ENCODE results near the gene FKBP1A. TPM values are rescaled to one million over a fixed set of nuclear protein-coding genes. Genes with fewer than 3 reads are reported as not detected.
A peak's percentile ranks its signal among the peaks of the same experiment; 100 is the strongest.

The FKBP1A gene
- total RNA-seq, 4 donors from 2014 or later, result 78.6 to 116 (median 86.8) TPM

- no peak for TF ChIP-seq EP300 (IDR thresholded peaks at IDR 0.05)
- TF ChIP-seq POLR2A (IDR thresholded peaks at IDR 0.05), result no peak
- TF ChIP-seq CTCF (IDR thresholded peaks at IDR 0.05), result no peak
- TF ChIP-seq POLR2AphosphoS5 (IDR thresholded peaks at IDR 0.05), result no peak
- peaks cover 0 to 12% of the 10 kb centered on the region in 2 donors for H3K36me3 ChIP-seq
- no peak overlapping the region for H3K4me3 ChIP-seq
- 76 to 88% methylated on average over 3 to 5 of the region's 5 CpGs for WGBS, 2 donors (ENCODE audit: low coverage in 1 of 2)
- no peaks in the 10 kb centered on the region for H3K27me3 ChIP-seq
- H3K9me3 ChIP-seq, result no peaks in the 10 kb centered on the region
- peaks cover 19 to 95% (median 40%) of the 10 kb centered on the region in 3 donors for H3K4me1 ChIP-seq
- peak overlapping the region in 3 of 4 donors; percentile 18 to 40 (median 21) for H3K27ac ChIP-seq
- no peak for ATAC-seq
Observed at GRCh38 chr20:1377341-1377871, 15.4 kb downstream of the FKBP1A start.

DNA sequence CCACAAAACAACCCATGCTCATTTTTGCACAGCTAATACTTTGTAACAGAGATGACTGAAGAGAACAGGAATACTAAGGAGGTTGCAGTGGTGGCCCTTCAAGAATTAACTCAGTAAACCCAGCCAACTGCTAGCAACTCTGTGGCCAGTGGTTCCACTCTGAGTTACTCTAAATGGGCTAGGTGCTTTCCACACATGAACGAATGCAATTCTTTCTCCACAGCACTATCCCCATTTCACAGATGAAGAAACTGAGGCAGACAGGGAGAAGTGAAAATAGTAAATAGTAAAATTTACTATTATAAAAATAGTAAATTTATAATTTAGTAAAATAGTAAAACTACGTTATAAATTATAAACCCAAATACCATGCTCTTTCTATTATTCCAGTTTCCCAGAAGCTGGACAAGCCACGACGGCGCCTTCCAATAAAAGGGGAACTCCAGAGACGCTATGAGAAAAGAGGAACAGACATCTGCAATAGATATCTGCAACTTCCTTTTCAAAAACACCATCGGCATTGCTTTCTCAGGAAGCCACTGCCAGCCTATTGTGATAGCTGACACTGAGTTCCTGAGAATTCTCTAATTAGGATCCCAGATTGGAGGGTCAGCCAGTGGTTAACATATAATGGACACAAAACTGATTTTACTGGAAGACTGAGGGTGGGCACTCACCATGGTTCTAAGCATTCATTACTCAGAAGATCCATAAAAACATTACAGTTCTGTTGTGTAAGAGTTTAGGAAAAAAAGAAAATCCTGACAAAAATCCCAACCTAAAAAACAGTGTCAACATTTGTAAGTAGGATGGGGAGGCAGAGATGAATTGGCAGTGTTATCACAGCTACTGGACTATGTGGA, 16.2 kb downstream of the FKBP1A start:
- Histone ChIP-seq H3K36me3 (peaks cover 0 to 20% of the 10 kb centered on the region in 2 donors), H3K9me3 (no peaks in the 10 kb centered on the region), H3K4me3 (no peak overlapping the region), H3K4me1 (peaks cover 11 to 95% (median 33%) of the 10 kb centered on the region in 3 donors), H3K27me3 (no peaks in the 10 kb centered on the region), H3K27ac (peak overlapping the region in 3 of 4 donors; percentile 18 to 59 (median 21))
- TF ChIP-seq CTCF (IDR thresholded peaks at IDR 0.05) (no peak), POLR2A (IDR thresholded peaks at IDR 0.05) (no peak), POLR2AphosphoS5 (IDR thresholded peaks at IDR 0.05) (no peak), EP300 (IDR thresholded peaks at IDR 0.05) (no peak)
- 50 to 65% methylated on average over 7 of the region's 7 CpGs for WGBS, 2 donors (ENCODE audit: low coverage in 1 of 2)
- ATAC-seq, result no peak

DNA sequence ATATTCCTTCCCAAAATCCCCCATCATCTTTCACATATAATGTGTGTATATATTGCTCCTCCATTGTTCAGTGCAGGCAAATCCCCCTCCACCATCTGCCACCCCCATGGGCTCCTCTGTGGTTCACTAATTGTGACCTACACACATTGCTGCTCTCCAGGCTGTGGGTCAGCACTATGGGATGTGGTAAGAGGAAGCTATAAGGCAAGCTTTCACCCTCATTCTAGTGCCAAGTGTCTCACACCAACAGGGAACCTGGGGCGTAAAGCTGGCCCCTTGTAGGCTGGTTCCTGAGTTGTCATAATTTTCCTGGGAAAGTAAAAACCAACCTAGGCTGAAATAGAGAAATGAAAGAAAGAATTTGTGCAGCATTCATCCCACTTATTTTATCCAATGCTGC, 16.8 kb downstream of the FKBP1A start:
- H3K4me1 ChIP-seq, result peaks cover 11 to 95% (median 33%) of the 10 kb centered on the region in 3 donors
- WGBS, 2 donors (ENCODE audit: low coverage in 1 of 2), result 100% methylated on average over 1 of the region's 1 CpG; no CpG with 5 or more reads in 1 of the 2 donors
- H3K9me3 ChIP-seq, result no peaks in the 10 kb centered on the region
- TF ChIP-seq POLR2AphosphoS5 (IDR thresholded peaks at IDR 0.05) (no peak), CTCF (IDR thresholded peaks at IDR 0.05) (no peak), POLR2A (IDR thresholded peaks at IDR 0.05) (no peak), EP300 (IDR thresholded peaks at IDR 0.05) (no peak)
- H3K27me3 ChIP-seq, result no peaks in the 10 kb centered on the region
- H3K27ac ChIP-seq, result peak overlapping the region in 2 of 4 donors; percentile 17 to 59
- ATAC-seq, result no peak
- H3K36me3 ChIP-seq, result peaks cover 0 to 26% of the 10 kb centered on the region in 2 donors
- no peak overlapping the region for H3K4me3 ChIP-seq

DNA sequence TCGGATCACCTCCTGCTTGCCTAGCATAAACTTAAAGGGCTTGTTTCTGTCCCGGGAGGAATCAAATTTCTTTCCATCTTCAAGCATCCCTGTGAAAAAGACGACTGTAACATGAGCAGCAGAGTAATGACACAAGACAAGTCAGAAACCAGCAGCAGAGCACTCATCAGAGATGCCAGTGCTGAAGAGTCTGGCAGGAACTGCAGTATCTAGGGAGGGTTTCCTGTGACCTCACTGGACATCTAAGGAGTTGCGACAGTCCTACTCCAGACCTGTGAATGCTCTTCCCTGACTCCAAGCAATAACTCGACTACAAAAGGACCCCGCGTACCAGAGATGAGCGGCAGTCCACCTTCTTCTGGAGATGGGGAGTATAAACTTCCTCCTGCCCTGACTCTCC, 17.3 kb downstream of the FKBP1A start:
- Histone ChIP-seq H3K36me3 (peaks cover 0 to 30% of the 10 kb centered on the region in 2 donors), H3K27ac (peak overlapping the region in 2 of 4 donors; percentile 17 to 59), H3K27me3 (no peaks in the 10 kb centered on the region), H3K9me3 (no peaks in the 10 kb centered on the region), H3K4me1 (peaks cover 11 to 95% (median 36%) of the 10 kb centered on the region in 3 donors), H3K4me3 (no peak overlapping the region)
- WGBS, 2 donors (ENCODE audit: low coverage in 1 of 2), result 57 to 68% methylated on average over 6 to 8 of the region's 8 CpGs
- TF ChIP-seq POLR2AphosphoS5 (IDR thresholded peaks at IDR 0.05), result no peak
- no peak for TF ChIP-seq POLR2A (IDR thresholded peaks at IDR 0.05)
- TF ChIP-seq CTCF (IDR thresholded peaks at IDR 0.05), result no peak
- TF ChIP-seq EP300 (IDR thresholded peaks at IDR 0.05), result no peak
- no peak for ATAC-seq

Measured in gastroesophageal sphincter (tissue), 4 donors.